SJCRH30 (cell line): ENCODE data around the gene DAZAP1. TPM values are rescaled to one million over a fixed set of nuclear protein-coding genes. Genes with fewer than 3 reads are reported as not detected.

Experiments
- DNase-seq, 2 experiments: peaks; one replicate each; pipeline ENCODE4 v3.0.0-alpha.2; 2015 to 2020
- H3K27ac ChIP-seq: fragments of 250-450 bp; sonication (Bioruptor Pico); 2 replicates; pipeline ENCODE4 v1.5.1; 2020; ENCODE audit warnings: mild to moderate bottlenecking, moderate library complexity
- H3K27me3 ChIP-seq: fragments of 250-450 bp; sonication (Bioruptor Pico); 2 replicates; pipeline ENCODE4 v1.5.1; 2020; ENCODE audit warnings: mild to moderate bottlenecking, moderate library complexity
- H3K36me3 ChIP-seq: fragments of 250-450 bp; sonication (Bioruptor Pico); 2 replicates; pipeline ENCODE4 v1.5.1; 2020; ENCODE audit warnings: mild to moderate bottlenecking, moderate library complexity
- H3K4me1 ChIP-seq: fragments of 250-450 bp; sonication (Bioruptor Pico); 2 replicates; pipeline ENCODE4 v1.5.1; 2020; ENCODE audit warnings: mild to moderate bottlenecking, moderate library complexity
- H3K4me3 ChIP-seq: fragments of 250-450 bp; sonication (Bioruptor Pico); 2 replicates; pipeline ENCODE4 v1.5.1; 2020; ENCODE audit warnings: mild to moderate bottlenecking, moderate library complexity
- H3K9me3 ChIP-seq: fragments of 250-450 bp; sonication (Bioruptor Pico); replicated peaks from 2 replicates; pipeline ENCODE4 v1.5.1; 2020; ENCODE audit warnings: mild to moderate bottlenecking, moderate library complexity
- total RNA-seq: library from RNA; depleted of rRNA; stranded (reverse); fragments of >200 nt; shearing (Covaris generic); gene quantifications from 2 replicates; pipeline ENCODE4 v1.2.3, GENCODE V29; 2014

Gene DAZAP1
- total RNA-seq, 1 experiment from 2014 or later = 138 TPM

- Histone ChIP-seq H3K4me1 (peaks cover 2% of the 10 kb centered on the region; the same call in 1 of the 2 replicates), H3K27me3 (no peaks in the 10 kb centered on the region; the same call in 1 of the 2 replicates), H3K4me3 (no peak overlapping the region), H3K27ac (no peak overlapping the region), H3K9me3 (no peaks in the 10 kb centered on the region), H3K36me3 (no peaks in the 10 kb centered on the region)
- DNase-seq = no peak
Observed at GRCh38 chr19:1467215-1467489, 59.8 kb downstream of the DAZAP1 start.

- DNase-seq = no peak
- Histone ChIP-seq H3K27ac (no peak overlapping the region), H3K9me3 (no peaks in the 10 kb centered on the region), H3K4me3 (no peak overlapping the region), H3K4me1 (peaks cover 2% of the 10 kb centered on the region; the same call in 1 of the 2 replicates), H3K36me3 (no peaks in the 10 kb centered on the region), H3K27me3 (no peaks in the 10 kb centered on the region; the same call in 1 of the 2 replicates)
Observed at GRCh38 chr19:1467490-1468273, 60.3 kb downstream of the DAZAP1 start.

DNA sequence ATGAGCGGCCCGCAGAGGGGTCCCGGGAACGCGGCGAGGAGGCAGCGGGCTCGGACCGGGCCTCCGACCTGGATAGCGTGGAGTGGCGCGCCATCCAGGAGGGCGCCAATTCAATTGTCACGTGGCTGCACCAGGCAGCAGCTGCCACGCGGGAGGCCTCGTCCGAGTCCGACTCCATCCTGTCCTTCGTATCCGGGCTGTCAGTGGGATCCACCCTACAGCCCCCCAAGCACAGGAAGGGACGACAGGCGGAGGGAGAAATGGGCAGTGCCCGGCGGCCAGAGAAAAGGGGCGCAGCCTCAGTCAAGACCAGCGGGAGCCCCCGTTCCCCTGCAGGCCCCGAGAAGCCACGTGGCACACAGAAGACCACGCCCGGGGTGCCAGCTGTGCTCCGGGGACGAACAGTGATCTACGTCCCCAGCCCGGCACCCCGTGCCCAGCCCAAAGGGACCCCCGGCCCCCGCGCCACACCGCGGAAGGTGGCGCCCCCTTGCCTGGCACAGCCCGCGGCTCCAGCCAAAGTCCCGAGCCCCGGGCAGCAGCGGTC is 61.0 kb downstream of the DAZAP1 start:
- Histone ChIP-seq H3K4me1 (peaks cover 2% of the 10 kb centered on the region; the same call in 1 of the 2 replicates), H3K36me3 (no peaks in the 10 kb centered on the region), H3K9me3 (no peaks in the 10 kb centered on the region), H3K4me3 (no peak overlapping the region), H3K27me3 (no peaks in the 10 kb centered on the region; the same call in 1 of the 2 replicates), H3K27ac (no peak overlapping the region)
- DNase-seq = no peak

- Histone ChIP-seq H3K27ac (no peak overlapping the region), H3K36me3 (no peaks in the 10 kb centered on the region), H3K4me3 (no peak overlapping the region), H3K9me3 (no peaks in the 10 kb centered on the region), H3K27me3 (no peaks in the 10 kb centered on the region; the same call in 1 of the 2 replicates), H3K4me1 (peaks cover 2% of the 10 kb centered on the region; the same call in 1 of the 2 replicates)
- DNase-seq = no peak
Observed at GRCh38 chr19:1468821-1469254, 61.5 kb downstream of the DAZAP1 start.

GRCh38 chr19:1469255-1470054 is 62.1 kb downstream of the DAZAP1 start:
- H3K36me3 ChIP-seq = no peaks in the 10 kb centered on the region
- no peak for DNase-seq
- peaks cover 2% of the 10 kb centered on the region; the same call in 1 of the 2 replicates for H3K4me1 ChIP-seq
- no peak overlapping the region for H3K27ac ChIP-seq
- no peaks in the 10 kb centered on the region for H3K9me3 ChIP-seq
- no peaks in the 10 kb centered on the region; the same call in 1 of the 2 replicates for H3K27me3 ChIP-seq
- peak overlapping the region; percentile 57 for H3K4me3 ChIP-seq

GRCh38 chr19:1470055-1470304 is 62.6 kb downstream of the DAZAP1 start:
- no peak overlapping the region for H3K27ac ChIP-seq
- H3K4me1 ChIP-seq = peaks cover 2% of the 10 kb centered on the region; the same call in 1 of the 2 replicates
- no peaks in the 10 kb centered on the region; the same call in 1 of the 2 replicates for H3K27me3 ChIP-seq
- H3K4me3 ChIP-seq = peak overlapping the region; percentile 57
- no peaks in the 10 kb centered on the region for H3K9me3 ChIP-seq
- H3K36me3 ChIP-seq = no peaks in the 10 kb centered on the region
- no peak for DNase-seq

- Histone ChIP-seq H3K27me3 (no peaks in the 10 kb centered on the region; the same call in 1 of the 2 replicates), H3K27ac (no peak overlapping the region), H3K4me1 (peaks cover 2% of the 10 kb centered on the region; the same call in 1 of the 2 replicates), H3K9me3 (no peaks in the 10 kb centered on the region), H3K36me3 (no peaks in the 10 kb centered on the region), H3K4me3 (peak overlapping the region; percentile 57)
- DNase-seq = peak; percentile 75 to 76
Observed at GRCh38 chr19:1470305-1471009, 63.1 kb downstream of the DAZAP1 start.

DNA sequence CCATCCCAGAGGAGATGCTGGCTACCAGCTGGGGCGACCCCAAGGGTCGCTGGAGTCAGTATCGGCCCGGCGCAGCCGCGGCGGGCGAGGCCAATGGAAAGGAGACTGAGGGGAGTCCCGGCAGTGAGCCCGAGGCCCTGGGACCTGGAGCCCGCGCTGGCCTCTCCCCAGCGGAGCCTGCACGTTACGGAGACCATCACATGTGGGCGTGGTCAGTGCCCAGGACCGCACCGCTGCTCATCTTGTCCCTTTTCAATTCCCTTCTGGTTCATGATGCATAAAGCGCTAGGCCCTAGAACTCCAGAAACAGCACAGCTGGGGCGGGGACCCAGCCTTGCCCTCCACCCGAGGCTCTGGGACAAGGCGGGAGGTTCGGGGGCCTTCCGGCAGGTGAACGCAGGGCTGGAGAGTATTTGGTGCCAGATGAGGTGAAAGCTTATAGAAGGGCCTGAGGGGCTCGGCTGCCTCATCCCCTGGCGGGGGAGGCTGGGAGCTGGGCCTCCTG is 63.7 kb downstream of the DAZAP1 start:
- Histone ChIP-seq H3K4me3 (peak overlapping the region; percentile 57), H3K27me3 (no peaks in the 10 kb centered on the region; the same call in 1 of the 2 replicates), H3K4me1 (peaks cover 2% of the 10 kb centered on the region; the same call in 1 of the 2 replicates), H3K27ac (no peak overlapping the region), H3K9me3 (no peaks in the 10 kb centered on the region), H3K36me3 (no peaks in the 10 kb centered on the region)
- peak; percentile 71 to 77 for DNase-seq

- H3K36me3 ChIP-seq = no peaks in the 10 kb centered on the region
- H3K27ac ChIP-seq = no peak overlapping the region
- peaks cover 2% of the 10 kb centered on the region; the same call in 1 of the 2 replicates for H3K4me1 ChIP-seq
- H3K27me3 ChIP-seq = no peaks in the 10 kb centered on the region; the same call in 1 of the 2 replicates
- no peak for DNase-seq
- no peaks in the 10 kb centered on the region for H3K9me3 ChIP-seq
- no peak overlapping the region for H3K4me3 ChIP-seq
Observed at GRCh38 chr19:1471515-1472160, 64.3 kb downstream of the DAZAP1 start.

- H3K27me3 ChIP-seq = no peaks in the 10 kb centered on the region; the same call in 1 of the 2 replicates
- peaks cover 2% of the 10 kb centered on the region; the same call in 1 of the 2 replicates for H3K4me1 ChIP-seq
- H3K36me3 ChIP-seq = peaks cover 2% of the 10 kb centered on the region; the same call in 1 of the 2 replicates
- no peak for DNase-seq
- H3K9me3 ChIP-seq = no peaks in the 10 kb centered on the region
- no peak overlapping the region for H3K27ac ChIP-seq
- H3K4me3 ChIP-seq = no peak overlapping the region
Observed at GRCh38 chr19:1472231-1473084, 65.1 kb downstream of the DAZAP1 start.

GRCh38 chr19:1473085-1473851 is 65.9 kb downstream of the DAZAP1 start:
- Histone ChIP-seq H3K36me3 (peaks cover 4% of the 10 kb centered on the region; the same call in 1 of the 2 replicates), H3K27ac (no peak overlapping the region), H3K4me3 (no peak overlapping the region), H3K9me3 (no peaks in the 10 kb centered on the region), H3K27me3 (no peaks in the 10 kb centered on the region; the same call in 1 of the 2 replicates), H3K4me1 (peaks cover 2% of the 10 kb centered on the region; the same call in 1 of the 2 replicates)
- no peak for DNase-seq

DNA sequence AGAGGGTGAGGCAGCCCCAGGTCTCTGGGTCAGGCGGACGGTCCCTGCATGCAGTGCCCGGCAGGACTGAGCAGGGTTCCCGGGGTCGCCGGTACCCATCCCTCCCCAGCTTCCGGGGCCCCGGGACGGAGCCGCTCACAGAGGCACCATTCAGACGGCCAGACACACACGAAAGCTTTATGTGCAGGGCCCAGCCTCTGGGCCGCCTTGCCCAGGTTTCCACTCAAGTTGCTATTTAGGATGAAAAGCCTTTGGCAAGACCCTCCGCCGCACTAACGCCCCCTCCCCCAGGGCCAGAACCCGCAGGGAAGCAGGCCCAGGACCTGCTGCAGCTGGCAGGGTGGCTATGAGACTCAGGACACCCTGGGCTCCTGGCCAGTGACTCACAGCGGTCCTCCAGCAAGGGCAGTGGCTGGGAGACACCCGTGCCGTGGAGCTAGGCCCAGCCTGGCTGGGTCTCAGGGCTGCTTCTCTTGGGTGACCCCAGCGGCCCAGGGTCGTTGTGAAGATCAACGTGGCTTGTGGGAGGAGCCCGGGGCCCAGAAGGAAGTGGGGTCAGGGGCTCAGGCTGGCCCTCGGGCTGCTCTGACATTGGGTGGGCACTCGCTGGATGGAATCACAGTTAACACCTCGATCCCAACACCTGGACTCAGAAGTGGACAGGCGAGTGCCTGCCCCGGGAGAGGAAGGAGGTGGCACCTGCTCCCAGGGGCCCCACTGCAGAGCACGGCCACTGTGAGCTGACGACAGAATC is 66.8 kb downstream of the DAZAP1 start:
- DNase-seq = no peak

More for the DNA sequence above, 66.8 kb downstream of the DAZAP1 start:
- H3K27me3 ChIP-seq = no peaks in the 10 kb centered on the region; the same call in 1 of the 2 replicates
- no peak overlapping the region for H3K4me3 ChIP-seq
- peaks cover 4% of the 10 kb centered on the region; the same call in 1 of the 2 replicates for H3K36me3 ChIP-seq
- no peaks in the 10 kb centered on the region for H3K9me3 ChIP-seq
- peaks cover 2% of the 10 kb centered on the region; the same call in 1 of the 2 replicates for H3K4me1 ChIP-seq
- H3K27ac ChIP-seq = no peak overlapping the region
